Tibial nerve (tissue), 4 donors: ENCODE measurements around the gene VGF. TPM values are rescaled to one million over a fixed set of nuclear protein-coding genes. Genes with fewer than 3 reads are reported as not detected.

Experiments used
- DNase-seq, 2 donors: peaks; one replicate each; pipeline ENCODE4 v3.0.0-alpha.2; 2019; ENCODE audit warnings: low spot score in 2 of 2
- H3K27ac ChIP-seq, 4 donors: fragments of 200-600 bp; sonication (generic) in 3 of 4; one replicate each; pipeline ENCODE4 v1.5.1; 2017 to 2019; ENCODE audit warnings: mild to moderate bottlenecking in 1 of 4
- H3K27me3 ChIP-seq, 2 donors: fragments of 200-600 bp; sonication (generic) in 1 of 2; one replicate each; pipeline versions ENCODE4 v1.5.1 to v1.6.0; 2017 to 2019
- H3K36me3 ChIP-seq, 3 donors: fragments of 200-600 bp; sonication (generic); one replicate each; pipeline ENCODE4 v1.5.1; 2018 to 2019
- H3K4me1 ChIP-seq, 4 donors: fragments of 200-600 bp; sonication (generic) in 3 of 4; one replicate each; pipeline ENCODE4 v1.5.1; 2017 to 2019
- H3K4me3 ChIP-seq, 4 donors: fragments of 200-600 bp; sonication (generic) in 3 of 4; one replicate each; pipeline ENCODE4 v1.5.1; 2017 to 2019; ENCODE audit warnings: mild to moderate bottlenecking in 1 of 4, moderate library complexity in 1 of 4
- H3K9me3 ChIP-seq, 4 donors: fragments of 200-600 bp; sonication (generic) in 3 of 4; one replicate each; pipeline ENCODE4 v1.5.1; 2017 to 2019
- EP300 ChIP-seq, 2 donors: sonication (generic); formaldehyde crosslinking; IDR thresholded peaks; one replicate each; pipeline ENCODE4 v1.6.1; 2017; ENCODE audit warnings: antibody characterized with exemption in 2 of 2, mild to moderate bottlenecking in 1 of 2
- POLR2A ChIP-seq, 2 donors: fragments of 450-650 bp; IDR thresholded peaks; one replicate each; pipeline ENCODE4 v1.6.1; 2017; ENCODE audit warnings: antibody characterized with exemption in 2 of 2, mild to moderate bottlenecking in 2 of 2, moderate library complexity in 2 of 2
- WGBS, 2 donors: methylation state at CpG; one replicate each; pipeline ENCODE4 v1.1.5; 2018; 5-methylcytosine and 5-hydroxymethylcytosine counted together
- total RNA-seq, 4 donors: library from RNA; depleted of rRNA; stranded (reverse); fragments of >200 nt; gene quantifications; one replicate each; pipeline ENCODE4 v1.1.0, GENCODE V29; 2016
- TF ChIP-seq, protein P1 (sequence below), 5 experiments: fragments of 200-600 bp in 3 of 5; fragments of 450-650 bp in 2 of 5; sonication (generic) in 3 of 5; IDR thresholded peaks; one replicate each; pipeline ENCODE4 v1.5.1; 2016 to 2019; ENCODE audit warnings: antibody characterized with exemption in 5 of 5, mild to moderate bottlenecking in 3 of 5, moderate library complexity in 2 of 5

The VGF gene
- total RNA-seq, 4 donors from 2014 or later: 1.0 TPM; not detected in 3

GRCh38 chr7:101120315-101120714 is 45.1 kb downstream of the VGF start:
- no peak for TF ChIP-seq POLR2A (IDR thresholded peaks at IDR 0.05)
- no peak for TF ChIP-seq EP300 (IDR thresholded peaks at IDR 0.05)
- Histone ChIP-seq H3K36me3 (no peaks in the 10 kb centered on the region), H3K27me3 (no peaks in the 10 kb centered on the region), H3K4me1 (peaks cover 0 to 34% (median 12%) of the 10 kb centered on the region in 4 donors), H3K27ac (no peak overlapping the region), H3K4me3 (no peak overlapping the region), H3K9me3 (no peaks in the 10 kb centered on the region)
- WGBS, 2 donors: 62 to 78% methylated on average over 4 of the region's 4 CpGs
- DNase-seq: no peak

- H3K27me3 ChIP-seq: no peaks in the 10 kb centered on the region
- H3K4me1 ChIP-seq: peaks cover 0 to 30% (median 10%) of the 10 kb centered on the region in 4 donors
- H3K9me3 ChIP-seq: no peaks in the 10 kb centered on the region
- DNase-seq: no peak
- TF ChIP-seq, protein P1, sequence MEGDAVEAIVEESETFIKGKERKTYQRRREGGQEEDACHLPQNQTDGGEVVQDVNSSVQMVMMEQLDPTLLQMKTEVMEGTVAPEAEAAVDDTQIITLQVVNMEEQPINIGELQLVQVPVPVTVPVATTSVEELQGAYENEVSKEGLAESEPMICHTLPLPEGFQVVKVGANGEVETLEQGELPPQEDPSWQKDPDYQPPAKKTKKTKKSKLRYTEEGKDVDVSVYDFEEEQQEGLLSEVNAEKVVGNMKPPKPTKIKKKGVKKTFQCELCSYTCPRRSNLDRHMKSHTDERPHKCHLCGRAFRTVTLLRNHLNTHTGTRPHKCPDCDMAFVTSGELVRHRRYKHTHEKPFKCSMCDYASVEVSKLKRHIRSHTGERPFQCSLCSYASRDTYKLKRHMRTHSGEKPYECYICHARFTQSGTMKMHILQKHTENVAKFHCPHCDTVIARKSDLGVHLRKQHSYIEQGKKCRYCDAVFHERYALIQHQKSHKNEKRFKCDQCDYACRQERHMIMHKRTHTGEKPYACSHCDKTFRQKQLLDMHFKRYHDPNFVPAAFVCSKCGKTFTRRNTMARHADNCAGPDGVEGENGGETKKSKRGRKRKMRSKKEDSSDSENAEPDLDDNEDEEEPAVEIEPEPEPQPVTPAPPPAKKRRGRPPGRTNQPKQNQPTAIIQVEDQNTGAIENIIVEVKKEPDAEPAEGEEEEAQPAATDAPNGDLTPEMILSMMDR (IDR thresholded peaks at IDR 0.05): no peak
- TF ChIP-seq EP300 (IDR thresholded peaks at IDR 0.05) (no peak), POLR2A (IDR thresholded peaks at IDR 0.05) (no peak)
- no peak overlapping the region for H3K27ac ChIP-seq
- WGBS, 2 donors: 45 to 60% methylated on average over 10 of the region's 10 CpGs
- no peaks in the 10 kb centered on the region for H3K36me3 ChIP-seq
- no peak overlapping the region for H3K4me3 ChIP-seq
Observed at GRCh38 chr7:101119876-101120275, 45.5 kb downstream of the VGF start.

- Histone ChIP-seq H3K4me1 (peaks cover 0 to 21% (median 6%) of the 10 kb centered on the region in 4 donors), H3K27me3 (no peaks in the 10 kb centered on the region), H3K4me3 (no peak overlapping the region), H3K27ac (no peak overlapping the region), H3K9me3 (no peaks in the 10 kb centered on the region), H3K36me3 (no peaks in the 10 kb centered on the region)
- no peak for DNase-seq
- TF ChIP-seq, protein P1 (IDR thresholded peaks at IDR 0.05): no peak
- no peak for TF ChIP-seq EP300 (IDR thresholded peaks at IDR 0.05)
- no peak for TF ChIP-seq POLR2A (IDR thresholded peaks at IDR 0.05)
- WGBS, 2 donors: 87 to 91% methylated on average over 3 of the region's 3 CpGs
Observed at GRCh38 chr7:101118856-101119255, 46.5 kb downstream of the VGF start.

DNA sequence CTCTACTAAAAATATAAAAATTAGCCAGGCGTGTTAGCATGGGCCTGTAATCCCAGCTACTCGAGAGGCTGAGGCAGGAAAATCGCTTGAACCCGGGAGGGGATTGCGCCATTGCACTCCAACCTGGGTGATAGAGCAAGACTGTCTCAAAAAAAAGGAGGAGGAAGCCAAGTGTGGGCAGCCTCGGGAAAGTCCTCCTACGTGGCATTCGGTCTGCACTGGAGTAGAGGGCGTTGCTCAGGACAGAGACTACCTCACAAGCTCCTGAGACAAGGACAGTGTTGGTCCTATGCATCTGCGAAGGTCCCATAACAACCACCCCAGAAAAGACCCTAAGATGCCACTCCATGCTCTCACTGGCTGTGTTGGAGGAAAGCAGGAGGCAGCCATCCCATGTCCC is 48.5 kb downstream of the VGF start:
- H3K4me3 ChIP-seq: no peak overlapping the region
- H3K4me1 ChIP-seq: peaks cover 0 to 8% (median 3%) of the 10 kb centered on the region in 4 donors
- H3K27ac ChIP-seq: no peak overlapping the region
- TF ChIP-seq, protein P1 (IDR thresholded peaks at IDR 0.05): no peak
- TF ChIP-seq EP300 (IDR thresholded peaks at IDR 0.05) (no peak), POLR2A (IDR thresholded peaks at IDR 0.05) (no peak)
- DNase-seq: no peak
- H3K9me3 ChIP-seq: no peaks in the 10 kb centered on the region
- H3K36me3 ChIP-seq: no peaks in the 10 kb centered on the region
- WGBS, 2 donors: 83 to 84% methylated on average over 9 to 10 of the region's 10 CpGs
- H3K27me3 ChIP-seq: no peaks in the 10 kb centered on the region

GRCh38 chr7:101115215-101115614 is 50.2 kb downstream of the VGF start:
- Histone ChIP-seq H3K4me1 (no peaks in the 10 kb centered on the region), H3K36me3 (no peaks in the 10 kb centered on the region), H3K4me3 (no peak overlapping the region), H3K27me3 (no peaks in the 10 kb centered on the region), H3K9me3 (no peaks in the 10 kb centered on the region), H3K27ac (no peak overlapping the region)
- 85 to 100% methylated on average over 3 of the region's 3 CpGs for WGBS, 2 donors
- TF ChIP-seq EP300 (IDR thresholded peaks at IDR 0.05): no peak
- DNase-seq: no peak

GRCh38 chr7:101114492-101114891 is 50.9 kb downstream of the VGF start:
- 35 to 45% methylated on average over 6 to 7 of the region's 8 CpGs for WGBS, 2 donors
- no peaks in the 10 kb centered on the region for H3K27me3 ChIP-seq
- no peaks in the 10 kb centered on the region for H3K36me3 ChIP-seq
- TF ChIP-seq POLR2A (IDR thresholded peaks at IDR 0.05) (no peak), EP300 (IDR thresholded peaks at IDR 0.05) (no peak)
- TF ChIP-seq, protein P1 (IDR thresholded peaks at IDR 0.05): no peak
- DNase-seq: no peak
- H3K4me1 ChIP-seq: no peaks in the 10 kb centered on the region
- no peak overlapping the region for H3K27ac ChIP-seq
- H3K9me3 ChIP-seq: no peaks in the 10 kb centered on the region
- H3K4me3 ChIP-seq: no peak overlapping the region
